Smooth muscle cell (in vitro differentiated cells): ENCODE data around the gene ZMIZ1. TPM values are rescaled to one million over a fixed set of nuclear protein-coding genes. Genes with fewer than 3 reads are reported as not detected.
"Not testable (repeated sequence)": the region's sequence is repeated elsewhere in the genome, so short reads cannot be mapped to it uniquely, and the experiment has no call there.

ENCODE experiments used
- DNase-seq: peaks from one replicate; lab custom pipeline; 2025; ENCODE audit not compliant: unreplicated experiment; lab: John Stamatoyannopoulos, UW
- H2AFZ ChIP-seq: fragments of 200-600 bp; sonication (generic); 2 replicates; pipeline ENCODE4 v1.6.0; 2016; ENCODE audit warnings: antibody characterized with exemption, low read depth, mild to moderate bottlenecking
- H3F3A ChIP-seq: fragments of 200-600 bp; sonication (generic); 2 replicates; pipeline ENCODE4 v1.6.0; 2017; ENCODE audit warnings: antibody characterized with exemption, low read depth
- H3K27ac ChIP-seq: fragments of 200-600 bp; sonication (generic); 2 replicates; pipeline ENCODE4 v1.5.1; 2016; ENCODE audit warnings: low read depth, mild to moderate bottlenecking
- H3K27me3 ChIP-seq: fragments of 200-600 bp; sonication (generic); 2 replicates; pipeline ENCODE4 v1.6.1; 2016; ENCODE audit warnings: low read depth, mild to moderate bottlenecking
- H3K36me3 ChIP-seq: fragments of 200-600 bp; sonication (generic); 2 replicates; pipeline ENCODE4 v1.5.1; 2016; ENCODE audit warnings: low read depth
- H3K4me1 ChIP-seq: fragments of 200-600 bp; sonication (generic); 2 replicates; pipeline ENCODE4 v1.5.1; 2016; ENCODE audit warnings: low read depth
- H3K4me2 ChIP-seq: fragments of 200-600 bp; sonication (generic); 2 replicates; pipeline ENCODE4 v1.6.0; 2016; ENCODE audit warnings: mild to moderate bottlenecking
- H3K4me3 ChIP-seq: fragments of 200-600 bp; sonication (generic); 2 replicates; pipeline ENCODE4 v1.5.1; 2016; ENCODE audit warnings: mild to moderate bottlenecking
- H3K79me2 ChIP-seq: fragments of 200-600 bp; sonication (generic); 2 replicates; pipeline ENCODE4 v1.6.0; 2016; ENCODE audit warnings: low read depth, mild to moderate bottlenecking
- H3K9ac ChIP-seq: fragments of 200-600 bp; sonication (generic); 2 replicates; pipeline ENCODE4 v1.6.0; 2016; ENCODE audit warnings: low read depth
- H3K9me3 ChIP-seq: fragments of 200-600 bp; sonication (generic); replicated peaks from 2 replicates; pipeline ENCODE4 v1.5.1; 2016; ENCODE audit warnings: low read depth
- H4K20me1 ChIP-seq: fragments of 200-600 bp; sonication (generic); 2 replicates; pipeline ENCODE4 v1.6.0; 2016; ENCODE audit warnings: low read depth
- WGBS: methylation state at CpG from one replicate; pipeline ENCODE4 v1.1.7; 2016; ENCODE audit warnings: low lambda C conversion rate; 5-methylcytosine and 5-hydroxymethylcytosine counted together
- polyA plus RNA-seq: library from polyadenylated mRNA; unstranded; fragments of >200 nt; fragmentation: Nextera tagmentation; extraction: Ambion mirVana; gene quantifications from 2 replicates; pipeline ENCODE4 v1.2.1, GENCODE V29; 2016
- total RNA-seq: library from RNA; depleted of rRNA; stranded (reverse); fragments of >200 nt; gene quantifications from 2 replicates; pipeline ENCODE4 v1.2.3, GENCODE V29; 2014
- TF ChIP-seq, protein P1 (sequence below): fragments of 200-600 bp; sonication (generic); IDR thresholded peaks from 2 replicates; pipeline ENCODE4 v1.5.1; 2017; ENCODE audit warnings: borderline replicate concordance, mild to moderate bottlenecking, antibody characterized with exemption; ENCODE audit not compliant: insufficient read depth, poor library complexity, severe bottlenecking

The ZMIZ1 gene
- total and polyA plus RNA-seq, 2 experiments from 2014 or later, result 24.2 to 31.3 TPM

DNA sequence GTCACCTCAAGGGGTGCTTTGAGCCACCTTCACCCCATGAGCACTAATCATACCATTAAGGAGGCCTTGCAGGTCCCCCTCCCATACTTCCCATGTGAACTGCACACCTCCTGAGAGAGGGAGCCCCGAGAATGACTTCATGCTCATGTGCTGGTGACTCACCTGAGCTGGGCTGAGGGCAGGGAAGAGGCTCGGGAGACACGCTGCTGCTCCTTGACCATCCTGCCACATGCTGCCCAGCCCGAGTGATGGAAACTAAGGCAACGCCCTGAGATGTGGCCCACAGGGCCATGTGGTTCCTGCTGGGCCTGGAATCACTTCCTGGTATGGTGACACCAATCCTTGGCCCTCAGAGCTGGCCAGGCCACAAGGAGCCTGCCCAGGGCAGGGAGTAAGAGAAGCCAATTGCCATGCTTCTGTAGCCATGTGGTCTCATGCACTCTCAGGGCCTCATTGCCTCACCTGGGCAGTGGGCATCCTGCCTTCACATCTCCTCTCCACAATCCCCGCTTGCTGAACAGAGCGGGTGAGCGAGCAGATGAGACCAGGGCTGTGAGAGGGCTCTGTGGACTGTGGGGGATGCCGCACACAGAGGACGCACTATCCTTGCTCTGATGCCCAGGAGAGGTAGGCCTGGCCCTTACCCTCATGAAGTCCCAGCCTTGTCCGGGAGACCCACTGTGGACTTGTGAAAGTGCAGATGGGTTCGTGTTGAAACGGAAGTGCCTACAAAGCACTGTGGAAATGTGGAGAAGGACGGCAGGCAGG is 260.2 kb downstream of the ZMIZ1 start:
- Histone ChIP-seq H3K36me3 (no peaks in the 10 kb centered on the region), H3K9ac (peak overlapping the region; percentile 66), H3K9me3 (no peaks in the 10 kb centered on the region), H3K27me3 (no peaks in the 10 kb centered on the region), H4K20me1 (no peaks in the 10 kb centered on the region), H2AFZ (no peak overlapping the region), H3K4me1 (no peaks in the 10 kb centered on the region), H3K4me3 (no peak overlapping the region), H3F3A (no peaks in the 10 kb centered on the region), H3K27ac (no peak overlapping the region), H3K4me2 (no peak overlapping the region), H3K79me2 (no peaks in the 10 kb centered on the region)
- 90% methylated on average over 14 of the region's 14 CpGs for WGBS
- TF ChIP-seq, protein P1, sequence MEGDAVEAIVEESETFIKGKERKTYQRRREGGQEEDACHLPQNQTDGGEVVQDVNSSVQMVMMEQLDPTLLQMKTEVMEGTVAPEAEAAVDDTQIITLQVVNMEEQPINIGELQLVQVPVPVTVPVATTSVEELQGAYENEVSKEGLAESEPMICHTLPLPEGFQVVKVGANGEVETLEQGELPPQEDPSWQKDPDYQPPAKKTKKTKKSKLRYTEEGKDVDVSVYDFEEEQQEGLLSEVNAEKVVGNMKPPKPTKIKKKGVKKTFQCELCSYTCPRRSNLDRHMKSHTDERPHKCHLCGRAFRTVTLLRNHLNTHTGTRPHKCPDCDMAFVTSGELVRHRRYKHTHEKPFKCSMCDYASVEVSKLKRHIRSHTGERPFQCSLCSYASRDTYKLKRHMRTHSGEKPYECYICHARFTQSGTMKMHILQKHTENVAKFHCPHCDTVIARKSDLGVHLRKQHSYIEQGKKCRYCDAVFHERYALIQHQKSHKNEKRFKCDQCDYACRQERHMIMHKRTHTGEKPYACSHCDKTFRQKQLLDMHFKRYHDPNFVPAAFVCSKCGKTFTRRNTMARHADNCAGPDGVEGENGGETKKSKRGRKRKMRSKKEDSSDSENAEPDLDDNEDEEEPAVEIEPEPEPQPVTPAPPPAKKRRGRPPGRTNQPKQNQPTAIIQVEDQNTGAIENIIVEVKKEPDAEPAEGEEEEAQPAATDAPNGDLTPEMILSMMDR, result no peak
- DNase-seq, result no peak

DNA sequence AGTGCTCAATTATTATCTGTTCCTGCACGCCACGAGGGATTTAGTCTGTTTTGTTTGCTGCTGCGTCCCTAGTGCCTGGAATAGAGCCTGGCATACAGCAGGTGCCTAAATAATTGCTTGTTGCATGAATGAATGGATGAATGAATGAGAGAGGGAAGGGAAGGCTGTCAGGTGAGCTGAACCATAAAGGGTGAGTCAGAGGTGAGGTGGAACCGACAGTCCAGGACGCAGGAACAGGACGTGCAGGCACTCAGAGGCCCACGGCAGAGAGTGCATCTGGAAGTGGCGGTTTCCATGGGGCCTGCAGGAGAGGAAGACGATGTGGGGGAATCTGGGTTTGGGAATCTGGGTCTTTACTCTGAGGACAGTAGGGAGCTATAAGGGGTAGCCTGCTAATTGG is 260.8 kb downstream of the ZMIZ1 start:
- 78% methylated on average over 9 of the region's 9 CpGs for WGBS
- Histone ChIP-seq H2AFZ (no peak overlapping the region), H4K20me1 (no peaks in the 10 kb centered on the region), H3K9me3 (no peaks in the 10 kb centered on the region), H3K27me3 (no peaks in the 10 kb centered on the region), H3F3A (no peaks in the 10 kb centered on the region), H3K9ac (peak overlapping the region; percentile 66), H3K4me2 (no peak overlapping the region), H3K4me1 (no peaks in the 10 kb centered on the region), H3K4me3 (no peak overlapping the region), H3K36me3 (no peaks in the 10 kb centered on the region), H3K79me2 (no peaks in the 10 kb centered on the region), H3K27ac (no peak overlapping the region)
- TF ChIP-seq, protein P1, result no peak
- DNase-seq, result no peak

DNA sequence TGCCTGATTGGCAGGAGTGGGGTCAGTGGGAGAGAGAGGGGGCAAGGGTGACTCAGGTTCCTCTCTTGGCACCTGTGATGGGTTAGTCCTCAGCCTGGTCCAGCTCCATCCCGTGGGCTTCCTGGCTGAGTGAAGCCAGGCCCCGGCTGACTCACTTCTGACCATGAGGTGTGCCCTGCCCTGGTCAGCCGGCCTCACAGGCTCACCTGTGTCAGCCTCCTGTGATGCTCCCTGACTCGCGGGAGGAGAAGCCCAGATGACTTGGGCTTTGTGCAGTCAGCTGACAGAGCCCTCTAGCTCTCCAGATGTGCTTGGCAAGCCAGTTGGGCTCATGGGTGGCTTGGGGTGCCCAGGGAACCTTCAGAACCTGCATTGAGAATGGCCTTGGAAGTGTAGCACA is 262.5 kb downstream of the ZMIZ1 start:
- Histone ChIP-seq H3K4me3 (no peak overlapping the region), H3K79me2 (no peaks in the 10 kb centered on the region), H3K27me3 (no peaks in the 10 kb centered on the region), H3K9ac (peak overlapping the region; percentile 78), H3K4me2 (no peak overlapping the region), H3K27ac (peak overlapping the region; percentile 81), H2AFZ (no peak overlapping the region), H4K20me1 (no peaks in the 10 kb centered on the region), H3K9me3 (no peaks in the 10 kb centered on the region), H3K4me1 (no peaks in the 10 kb centered on the region), H3F3A (no peaks in the 10 kb centered on the region), H3K36me3 (no peaks in the 10 kb centered on the region)
- DNase-seq, result no peak
- TF ChIP-seq, protein P1, result no peak
- 78% methylated on average over 5 of the region's 5 CpGs for WGBS

DNA sequence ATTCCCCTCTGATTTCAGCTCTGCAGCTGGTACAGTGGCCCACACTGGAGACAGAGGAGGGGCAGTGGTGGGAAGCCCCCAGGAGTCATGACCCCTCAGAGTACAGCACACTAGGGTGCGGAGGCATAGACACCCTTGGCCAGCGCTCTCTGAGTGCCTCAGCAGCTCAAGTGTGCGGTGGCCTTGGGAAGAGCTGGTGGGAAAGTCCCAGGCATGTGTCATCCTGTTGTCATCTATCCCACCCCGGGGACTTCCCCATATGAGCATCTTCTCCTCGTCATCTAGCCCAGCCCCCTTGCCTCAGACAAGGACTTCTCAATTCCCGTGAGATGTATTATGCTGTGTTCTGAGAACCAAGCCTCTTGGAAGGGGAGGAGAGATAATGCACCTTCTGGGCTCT is 262.9 kb downstream of the ZMIZ1 start:
- no peak overlapping the region for H3K4me3 ChIP-seq
- H2AFZ ChIP-seq, result no peak overlapping the region
- H4K20me1 ChIP-seq, result no peaks in the 10 kb centered on the region
- no peak for DNase-seq
- no peaks in the 10 kb centered on the region for H3K9me3 ChIP-seq
- H3K36me3 ChIP-seq, result no peaks in the 10 kb centered on the region
- H3K4me1 ChIP-seq, result no peaks in the 10 kb centered on the region
- peak overlapping the region; percentile 81 for H3K27ac ChIP-seq
- no peaks in the 10 kb centered on the region for H3K27me3 ChIP-seq
- TF ChIP-seq, protein P1, result no peak
- H3K9ac ChIP-seq, result peak overlapping the region; percentile 78
- no peaks in the 10 kb centered on the region for H3F3A ChIP-seq
- H3K4me2 ChIP-seq, result no peak overlapping the region
- H3K79me2 ChIP-seq, result no peaks in the 10 kb centered on the region
- 41% methylated on average over 6 of the region's 6 CpGs for WGBS

DNA sequence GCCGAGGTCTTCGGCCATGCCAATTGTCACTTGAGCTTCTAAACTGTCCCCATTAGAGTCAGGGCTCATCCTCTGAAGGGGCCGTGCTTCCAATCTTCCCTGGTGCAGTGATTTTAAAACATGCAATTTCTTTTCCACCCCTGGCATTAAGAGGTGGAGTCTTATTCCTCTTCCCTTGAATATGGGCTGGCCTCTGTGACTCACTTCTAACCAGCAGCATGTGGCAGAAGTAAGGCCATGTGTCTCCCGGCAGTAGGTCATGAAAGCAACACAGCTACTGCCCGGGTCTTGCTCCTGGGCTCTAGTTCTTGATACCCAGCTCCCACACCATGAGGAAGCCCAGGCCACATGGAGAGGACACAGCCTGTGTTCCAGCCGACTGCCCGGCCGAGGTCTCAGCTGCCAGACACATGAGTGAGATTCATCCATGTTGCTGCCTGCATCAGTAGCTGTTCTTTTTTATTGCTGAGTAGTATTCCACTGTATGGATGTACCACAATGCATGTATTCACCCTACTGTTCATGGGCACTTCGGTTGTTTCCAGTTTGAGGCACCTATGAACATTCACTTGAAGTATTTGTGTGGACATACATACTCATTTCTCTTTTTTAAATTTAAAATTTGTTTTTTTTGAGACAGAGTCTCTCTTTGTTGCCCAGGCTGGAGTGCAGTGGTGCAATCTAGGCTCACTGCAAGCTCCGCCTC is 264.0 kb downstream of the ZMIZ1 start:
- Histone ChIP-seq H3K27ac (peak overlapping the region; percentile 82), H3K9ac (peak overlapping the region; percentile 33)
- not testable (repeated sequence) for H3K4me2 ChIP-seq, H3K27me3 ChIP-seq, H3K4me1 ChIP-seq, H3K4me3 ChIP-seq, H3K79me2 ChIP-seq, H2AFZ ChIP-seq, DNase-seq, H3K36me3 ChIP-seq, H3F3A ChIP-seq, H4K20me1 ChIP-seq, H3K9me3 ChIP-seq
- WGBS, result 84% methylated on average over 2 of the region's 10 CpGs
